OCI-LY3 (cell line): Measurements from ENCODE around the gene PCGF2.

Experiments used
- EZH2phosphoT487 ChIP-seq: fragments of 200-600 bp; shearing (Covaris generic); IDR thresholded peaks from 2 replicates; pipeline ENCODE4 v1.6.1; 2018; ENCODE audit warnings: antibody characterized with exemption, mixed run types, low read depth
- TF ChIP-seq, protein P1 (sequence below): fragments of 200-600, 300-600 bp; sonication (generic); IDR thresholded peaks from 2 replicates; pipeline ENCODE4 v1.5.1; 2014; ENCODE audit warnings: antibody characterized with exemption, low read length, low read depth

DNA sequence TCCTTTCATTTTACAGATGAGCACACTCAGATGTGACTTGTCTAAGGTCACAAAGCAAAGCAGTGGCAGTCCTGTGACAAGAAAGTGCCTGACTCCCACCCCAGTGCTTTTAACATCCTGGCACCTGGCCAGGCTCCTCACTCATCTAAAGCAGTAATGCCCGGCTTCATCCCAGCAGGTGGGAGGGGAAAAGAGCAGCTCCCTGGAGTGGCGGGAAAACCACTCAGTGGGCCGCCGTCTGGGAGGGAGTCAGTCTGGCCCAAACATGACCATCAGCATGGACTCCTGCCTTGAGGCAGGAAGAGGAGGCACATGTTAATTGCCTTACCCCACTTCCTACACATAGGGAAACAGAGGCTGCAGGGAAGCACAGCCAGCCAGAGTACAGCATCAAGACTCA is 2.6 kb downstream of the PCGF2 start:
- TF ChIP-seq, protein P1, sequence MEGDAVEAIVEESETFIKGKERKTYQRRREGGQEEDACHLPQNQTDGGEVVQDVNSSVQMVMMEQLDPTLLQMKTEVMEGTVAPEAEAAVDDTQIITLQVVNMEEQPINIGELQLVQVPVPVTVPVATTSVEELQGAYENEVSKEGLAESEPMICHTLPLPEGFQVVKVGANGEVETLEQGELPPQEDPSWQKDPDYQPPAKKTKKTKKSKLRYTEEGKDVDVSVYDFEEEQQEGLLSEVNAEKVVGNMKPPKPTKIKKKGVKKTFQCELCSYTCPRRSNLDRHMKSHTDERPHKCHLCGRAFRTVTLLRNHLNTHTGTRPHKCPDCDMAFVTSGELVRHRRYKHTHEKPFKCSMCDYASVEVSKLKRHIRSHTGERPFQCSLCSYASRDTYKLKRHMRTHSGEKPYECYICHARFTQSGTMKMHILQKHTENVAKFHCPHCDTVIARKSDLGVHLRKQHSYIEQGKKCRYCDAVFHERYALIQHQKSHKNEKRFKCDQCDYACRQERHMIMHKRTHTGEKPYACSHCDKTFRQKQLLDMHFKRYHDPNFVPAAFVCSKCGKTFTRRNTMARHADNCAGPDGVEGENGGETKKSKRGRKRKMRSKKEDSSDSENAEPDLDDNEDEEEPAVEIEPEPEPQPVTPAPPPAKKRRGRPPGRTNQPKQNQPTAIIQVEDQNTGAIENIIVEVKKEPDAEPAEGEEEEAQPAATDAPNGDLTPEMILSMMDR, result no peak
- no peak for TF ChIP-seq EZH2phosphoT487
